Measurements from ENCODE around the gene SPIB. TPM values are rescaled to one million over a fixed set of nuclear protein-coding genes. Genes with fewer than 3 reads are reported as not detected.
A peak's percentile ranks its signal among the peaks of the same experiment; 100 is the strongest.

SPIB gene
- not detected in 2 replicates for total RNA-seq (2014; rRNA removed; shearing (Covaris generic))

- H3K9me3 ChIP-seq (replicated peaks), result no peaks in the 10 kb centered on the region
- no peaks in the 10 kb centered on the region for H3K4me1 ChIP-seq (replicated peaks)
Measured at GRCh38 chr19:50418176-50419021, at the start of gene SPIB. Gene SPIB (plus strand): TSS chr19:50418938. CDS start chr19:50418963, 25 bp downstream.

DNA sequence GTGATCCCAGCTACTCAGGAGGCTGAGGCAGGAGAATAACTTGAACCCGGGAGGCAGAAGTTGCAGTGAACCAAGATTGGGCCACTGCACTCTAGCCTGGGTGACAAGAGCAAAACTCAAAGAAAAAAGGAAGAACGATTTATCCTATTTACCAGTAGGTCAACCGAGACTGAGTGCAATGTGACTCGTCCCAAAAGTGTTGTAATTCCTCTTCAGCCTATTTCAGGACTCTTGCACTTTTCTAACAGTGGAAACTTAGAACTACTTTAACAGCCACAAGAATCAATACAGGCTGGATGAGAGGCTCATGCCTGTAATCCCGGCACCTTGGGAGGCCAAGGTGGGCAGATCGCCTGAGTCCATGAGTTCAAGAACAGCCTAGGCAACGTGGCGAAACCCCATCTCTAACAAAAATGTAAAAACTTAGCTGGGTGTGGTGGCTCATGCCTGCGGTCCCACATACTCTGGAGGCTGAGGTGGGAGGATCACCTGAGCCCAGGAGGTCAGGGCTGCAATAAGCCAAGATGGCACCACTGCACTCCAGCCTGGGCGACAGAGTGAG lies 46.7 kb upstream of the SPIB start:
- DNase-seq (ENCODE audit: low read depth in 1 of 2, low spot score in 2 of 2), result no peak
- Histone ChIP-seq H3K36me3 (peaks cover 3% of the 10 kb centered on the region; the same call in 1 of the 2 replicates), H3K4me3 (no peak overlapping the region), H3K9me3 (replicated peaks) (no peaks in the 10 kb centered on the region), H3K27ac (no peak overlapping the region), H3K27me3 (replicated peaks) (no peaks in the 10 kb centered on the region), H3K4me1 (replicated peaks) (peaks cover 13% of the 10 kb centered on the region)

More at GRCh38 chr19:50418176-50419021, at the start of gene SPIB:
- Histone ChIP-seq H3K27ac (no peak within 1 kb of the TSS), H3K4me3 (no peak within 1 kb of the TSS), H3K27me3 (replicated peaks) (peaks cover 32% of the 10 kb centered on the region), H3K36me3 (peaks cover 8% of the 10 kb centered on the region)
- no peak for DNase-seq (ENCODE audit: low read depth in 1 of 2, low spot score in 2 of 2)

DNA sequence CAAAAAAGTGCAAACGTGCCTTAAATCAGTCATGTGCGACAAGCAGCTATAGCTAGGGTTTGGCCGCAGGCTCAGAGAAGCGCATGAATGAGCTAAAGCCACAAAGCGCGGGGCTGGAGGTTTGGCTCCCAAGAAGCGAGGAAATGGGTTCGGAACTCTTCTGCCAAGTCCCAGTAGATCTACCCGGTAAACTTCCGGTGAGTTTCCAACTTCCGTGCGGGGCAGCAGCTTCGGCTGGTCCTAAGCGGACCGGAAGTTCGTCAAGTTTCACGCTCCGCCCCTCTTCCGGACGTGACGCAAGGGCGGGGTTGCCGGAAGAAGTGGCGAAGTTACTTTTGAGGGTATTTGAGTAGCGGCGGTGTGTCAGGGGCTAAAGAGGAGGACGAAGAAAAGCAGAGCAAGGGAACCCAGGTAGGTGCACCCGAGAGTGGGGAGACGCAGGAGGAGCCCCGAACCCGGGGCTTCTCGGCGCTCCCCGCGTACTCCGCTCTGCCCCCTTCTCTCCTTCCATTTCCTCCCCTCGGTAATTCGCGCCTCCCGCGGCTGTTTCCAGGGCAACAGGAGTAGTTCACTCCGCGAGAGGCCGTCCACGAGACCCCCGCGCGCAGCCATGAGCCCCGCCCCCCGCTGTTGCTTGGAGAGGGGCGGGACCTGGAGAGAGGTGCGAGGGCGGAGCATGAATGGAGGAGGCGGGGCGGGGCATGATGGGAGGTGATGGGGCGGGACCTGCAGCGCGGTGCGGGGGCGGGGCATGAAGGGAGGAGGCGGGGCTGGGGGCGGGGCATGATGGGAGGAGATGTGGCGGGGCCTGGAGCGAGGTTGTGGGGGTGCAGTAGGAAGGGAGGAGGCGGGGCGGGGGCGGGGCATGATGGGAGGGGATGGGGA lies 42.3 kb upstream of the SPIB start, which contains the start of gene NR1H2:
Gene NR1H2, plus strand, starts transcription at position 292 of the 885 bp plus-strand sequence. CDS start 1,149 bp downstream, outside the sequence.
- Histone ChIP-seq H3K27ac (peak within 1 kb of the TSS; percentile 96), H3K27me3 (replicated peaks) (no peaks in the 10 kb centered on the region), H3K4me1 (replicated peaks) (0 out of 2 replicates have a peak, but pooled peaks cover 3% of the 10 kb centered on the region), H3K4me3 (peak within 1 kb of the TSS; percentile 79), H3K9me3 (replicated peaks) (no peaks in the 10 kb centered on the region), H3K36me3 (peaks cover 41% of the 10 kb centered on the region)
- DNase-seq (ENCODE audit: low read depth in 1 of 2, low spot score in 2 of 2), result peak; percentile 95 to 96

GRCh38 chr19:50377051-50377461 lies 41.7 kb upstream of the SPIB start:
- 0 out of 2 replicates have a peak, but pooled peaks cover 3% of the 10 kb centered on the region for H3K4me1 ChIP-seq (replicated peaks)
- DNase-seq (ENCODE audit: low read depth in 1 of 2, low spot score in 2 of 2), result no peak
- peaks cover 45% of the 10 kb centered on the region for H3K36me3 ChIP-seq
- no peak overlapping the region for H3K27ac ChIP-seq
- H3K9me3 ChIP-seq (replicated peaks), result no peaks in the 10 kb centered on the region
- no peaks in the 10 kb centered on the region for H3K27me3 ChIP-seq (replicated peaks)
- no peak overlapping the region for H3K4me3 ChIP-seq

DNA sequence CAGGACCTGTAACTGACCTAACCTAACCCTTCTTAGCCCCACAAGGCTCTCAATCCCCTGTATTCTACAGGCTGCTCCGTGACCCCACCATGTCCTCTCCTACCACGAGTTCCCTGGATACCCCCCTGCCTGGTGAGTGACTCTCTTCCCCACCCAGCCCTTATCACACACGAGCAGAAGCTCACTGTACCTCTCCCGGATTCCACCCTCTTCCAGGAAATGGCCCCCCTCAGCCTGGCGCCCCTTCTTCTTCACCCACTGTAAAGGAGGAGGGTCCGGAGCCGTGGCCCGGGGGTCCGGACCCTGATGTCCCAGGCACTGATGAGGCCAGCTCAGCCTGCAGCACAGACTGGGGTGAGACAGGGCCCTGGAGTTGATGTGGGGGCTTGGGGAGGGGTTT lies 41.2 kb upstream of the SPIB start:
- Histone ChIP-seq H3K4me1 (replicated peaks) (0 out of 2 replicates have a peak, but pooled peaks cover 3% of the 10 kb centered on the region), H3K27me3 (replicated peaks) (no peaks in the 10 kb centered on the region), H3K36me3 (peaks cover 50% of the 10 kb centered on the region), H3K4me3 (no peak overlapping the region), H3K9me3 (replicated peaks) (no peaks in the 10 kb centered on the region), H3K27ac (no peak overlapping the region)
- DNase-seq (ENCODE audit: low read depth in 1 of 2, low spot score in 2 of 2), result no peak

DNA sequence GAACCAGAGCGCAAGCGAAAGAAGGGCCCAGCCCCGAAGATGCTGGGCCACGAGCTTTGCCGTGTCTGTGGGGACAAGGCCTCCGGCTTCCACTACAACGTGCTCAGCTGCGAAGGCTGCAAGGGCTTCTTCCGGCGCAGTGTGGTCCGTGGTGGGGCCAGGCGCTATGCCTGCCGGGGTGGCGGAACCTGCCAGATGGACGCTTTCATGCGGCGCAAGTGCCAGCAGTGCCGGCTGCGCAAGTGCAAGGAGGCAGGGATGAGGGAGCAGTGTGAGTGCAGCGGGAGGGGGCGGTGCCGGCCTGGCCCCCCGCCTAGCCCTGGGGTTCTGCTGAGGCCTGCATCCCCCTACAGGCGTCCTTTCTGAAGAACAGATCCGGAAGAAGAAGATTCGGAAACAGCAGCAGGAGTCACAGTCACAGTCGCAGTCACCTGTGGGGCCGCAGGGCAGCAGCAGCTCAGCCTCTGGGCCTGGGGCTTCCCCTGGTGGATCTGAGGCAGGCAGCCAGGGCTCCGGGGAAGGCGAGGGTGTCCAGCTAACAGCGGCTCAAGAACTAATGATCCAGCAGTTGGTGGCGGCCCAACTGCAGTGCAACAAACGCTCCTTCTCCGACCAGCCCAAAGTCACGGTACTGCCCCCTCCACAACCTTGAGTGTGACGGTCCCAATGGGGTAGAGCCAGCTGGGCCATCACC lies 40.4 kb upstream of the SPIB start:
- H3K9me3 ChIP-seq (replicated peaks), result no peaks in the 10 kb centered on the region
- no peak overlapping the region for H3K27ac ChIP-seq
- 0 out of 2 replicates have a peak, but pooled peaks cover 3% of the 10 kb centered on the region for H3K4me1 ChIP-seq (replicated peaks)
- DNase-seq (ENCODE audit: low read depth in 1 of 2, low spot score in 2 of 2), result no peak
- peaks cover 53% of the 10 kb centered on the region for H3K36me3 ChIP-seq
- H3K4me3 ChIP-seq, result no peak overlapping the region
- no peaks in the 10 kb centered on the region for H3K27me3 ChIP-seq (replicated peaks)

DNA sequence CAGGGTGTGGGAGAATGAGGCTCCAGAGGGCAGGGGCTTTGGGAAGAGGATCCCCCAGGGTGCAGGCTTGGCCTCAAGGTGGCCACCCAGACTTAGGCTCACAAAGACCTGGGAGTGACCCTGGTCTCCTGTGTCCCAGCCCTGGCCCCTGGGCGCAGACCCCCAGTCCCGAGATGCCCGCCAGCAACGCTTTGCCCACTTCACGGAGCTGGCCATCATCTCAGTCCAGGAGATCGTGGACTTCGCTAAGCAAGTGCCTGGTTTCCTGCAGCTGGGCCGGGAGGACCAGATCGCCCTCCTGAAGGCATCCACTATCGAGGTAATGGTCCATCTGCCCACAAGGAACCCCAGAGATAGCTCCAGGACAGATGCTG lies 39.9 kb upstream of the SPIB start:
- H3K36me3 ChIP-seq, result peaks cover 53% of the 10 kb centered on the region

GRCh38 chr19:50379602-50380001 lies 39.1 kb upstream of the SPIB start:
- H3K4me1 ChIP-seq (replicated peaks), result peaks cover 3% of the 10 kb centered on the region; the same call in 1 of the 2 replicates

More for the DNA sequence above, 39.9 kb upstream of the SPIB start:
- Histone ChIP-seq H3K9me3 (replicated peaks) (no peaks in the 10 kb centered on the region), H3K27me3 (replicated peaks) (no peaks in the 10 kb centered on the region), H3K27ac (no peak overlapping the region), H3K4me1 (replicated peaks) (0 out of 2 replicates have a peak, but pooled peaks cover 3% of the 10 kb centered on the region), H3K4me3 (no peak overlapping the region)
- no peak for DNase-seq (ENCODE audit: low read depth in 1 of 2, low spot score in 2 of 2)

DNA sequence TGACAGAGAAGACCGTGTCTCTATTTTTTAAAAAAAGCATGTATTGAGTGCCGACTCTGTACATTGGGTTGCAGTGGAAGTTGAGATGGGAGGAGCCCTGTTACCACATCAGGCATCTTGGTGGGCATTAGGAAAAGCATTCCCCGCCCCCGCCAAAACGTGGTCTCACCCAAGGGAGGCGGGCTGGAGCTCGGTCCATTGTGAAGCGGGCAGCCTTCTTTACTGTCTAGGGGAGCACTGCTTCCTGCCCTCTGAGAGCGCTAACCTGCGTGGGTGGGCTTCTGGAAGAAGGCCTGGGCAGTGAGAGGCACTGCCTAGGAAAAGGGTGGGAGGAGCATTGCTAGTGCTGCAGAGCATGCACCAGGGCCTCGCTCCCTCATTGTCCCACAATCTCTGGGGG lies 38.6 kb upstream of the SPIB start:
- no peak overlapping the region for H3K4me3 ChIP-seq
- no peak for DNase-seq (ENCODE audit: low read depth in 1 of 2, low spot score in 2 of 2)
- no peaks in the 10 kb centered on the region for H3K27me3 ChIP-seq (replicated peaks)
- H3K4me1 ChIP-seq (replicated peaks), result peaks cover 9% of the 10 kb centered on the region; the same call in 1 of the 2 replicates
- H3K36me3 ChIP-seq, result peaks cover 53% of the 10 kb centered on the region
- H3K9me3 ChIP-seq (replicated peaks), result no peaks in the 10 kb centered on the region
- H3K27ac ChIP-seq, result no peak overlapping the region

More at GRCh38 chr19:50379602-50380001, 39.1 kb upstream of the SPIB start:
- Histone ChIP-seq H3K36me3 (peaks cover 53% of the 10 kb centered on the region), H3K9me3 (replicated peaks) (no peaks in the 10 kb centered on the region), H3K27ac (no peak overlapping the region), H3K4me3 (no peak overlapping the region), H3K27me3 (replicated peaks) (no peaks in the 10 kb centered on the region)
- DNase-seq (ENCODE audit: low read depth in 1 of 2, low spot score in 2 of 2), result no peak

DNA sequence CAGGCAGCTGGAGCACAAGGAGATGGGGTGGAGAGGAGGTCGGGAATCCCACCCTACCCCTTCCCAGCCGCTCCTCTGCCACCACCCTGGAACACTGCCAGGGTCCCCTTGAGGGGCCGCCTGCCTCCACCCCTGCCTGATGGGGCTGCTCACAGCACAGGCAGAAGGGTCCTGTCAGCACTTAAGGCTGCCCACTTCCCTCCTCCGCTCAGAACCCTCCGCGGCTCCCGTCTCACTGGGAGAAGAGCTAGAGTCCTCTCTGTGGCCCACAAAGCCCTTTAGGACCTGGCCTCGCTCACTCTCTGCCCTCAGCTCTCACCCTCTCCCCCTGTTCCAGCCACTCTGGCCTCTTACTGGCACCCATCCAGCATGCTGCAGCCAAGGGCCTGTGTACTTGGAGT lies 38.0 kb upstream of the SPIB start:
- DNase-seq (ENCODE audit: low read depth in 1 of 2, low spot score in 2 of 2), result no peak
- H3K27me3 ChIP-seq (replicated peaks), result no peaks in the 10 kb centered on the region
- H3K4me3 ChIP-seq, result no peak overlapping the region
- H3K9me3 ChIP-seq (replicated peaks), result no peaks in the 10 kb centered on the region
- H3K36me3 ChIP-seq, result peaks cover 53% of the 10 kb centered on the region
- H3K27ac ChIP-seq, result no peak overlapping the region
- peaks cover 10% of the 10 kb centered on the region; the same call in 1 of the 2 replicates for H3K4me1 ChIP-seq (replicated peaks)

- no peak for DNase-seq (ENCODE audit: low read depth in 1 of 2, low spot score in 2 of 2)
- Histone ChIP-seq H3K4me3 (no peak overlapping the region), H3K9me3 (replicated peaks) (no peaks in the 10 kb centered on the region)
Measured at GRCh38 chr19:50381881-50382729, 36.6 kb upstream of the SPIB start.

More at GRCh38 chr19:50381881-50382729, 36.6 kb upstream of the SPIB start:
- H3K4me1 ChIP-seq (replicated peaks), result peaks cover 6% of the 10 kb centered on the region; the same call in 1 of the 2 replicates
- no peak overlapping the region for H3K27ac ChIP-seq
- peaks cover 61% of the 10 kb centered on the region for H3K36me3 ChIP-seq
- H3K27me3 ChIP-seq (replicated peaks), result no peaks in the 10 kb centered on the region

Measured in SJSA1 (cell line).